Thyroid gland (tissue), 4 donors: Measurements from ENCODE around the gene PROM1. TPM values are rescaled to one million over a fixed set of nuclear protein-coding genes. Genes with fewer than 3 reads are reported as not detected.

Experiments
- DNase-seq, 2 donors: peaks; one replicate each; pipeline ENCODE4 v3.0.0-alpha.2; 2019
- H3K27ac ChIP-seq, 3 donors: fragments of 200-600 bp; sonication (generic); 1 replicate in 2 of 3; 2 replicates in 1 of 3; pipeline ENCODE4 v1.5.1; 2016 to 2019; ENCODE audit warnings: mild to moderate bottlenecking in 1 of 3, moderate library complexity in 1 of 3
- H3K27me3 ChIP-seq: fragments of 200-600 bp; sonication (generic); one replicate; pipeline ENCODE4 v1.5.1; 2019
- H3K36me3 ChIP-seq, 2 donors: fragments of 200-600 bp; sonication (generic); one replicate each; pipeline ENCODE4 v1.5.1; 2016 to 2019
- H3K4me1 ChIP-seq, 2 donors: fragments of 200-600 bp; sonication (generic); one replicate each; pipeline ENCODE4 v1.5.1; 2017 to 2019
- H3K4me3 ChIP-seq, 3 donors: fragments of 200-600 bp; sonication (generic); replicated peaks in 1 of 3; 1 replicate in 2 of 3; 2 replicates in 1 of 3; pipeline ENCODE4 v1.5.1; 2016; ENCODE audit warnings: mild to moderate bottlenecking in 1 of 3
- H3K9me3 ChIP-seq: fragments of 200-600 bp; sonication (generic); one replicate; pipeline ENCODE4 v1.5.1; 2017
- POLR2A ChIP-seq, 2 donors: fragments of 450-650 bp; IDR thresholded peaks; one replicate each; pipeline ENCODE4 v1.6.1; 2017; ENCODE audit warnings: antibody characterized with exemption in 2 of 2, mild to moderate bottlenecking in 2 of 2, moderate library complexity in 1 of 2
- WGBS, 2 donors: methylation state at CpG; one replicate each; pipeline ENCODE4 v1.1.5; 2017; 5-methylcytosine and 5-hydroxymethylcytosine counted together
- intact Hi-C: fragments of 100-400 bp; cut with DNase I; formaldehyde crosslinking; loops from one replicate; pipeline ENCODE4 v1.15.1; 2023
- total RNA-seq, 4 donors: library from RNA; depleted of rRNA; stranded (reverse); fragments of >200 nt; gene quantifications; one replicate each; pipeline ENCODE4 v1.2.3, GENCODE V29; 2016
- TF ChIP-seq, protein P1 (sequence below), 6 experiments: fragments of 200-600 bp in 3 of 6; fragments of 450-650 bp in 3 of 6; sonication (generic) in 3 of 6; IDR thresholded peaks; one replicate each; pipeline ENCODE4 v1.5.1; 2016 to 2019; ENCODE audit warnings: antibody characterized with exemption in 6 of 6, mild to moderate bottlenecking in 2 of 6, inconsistent platforms in 1 of 6, moderate library complexity in 1 of 6

PROM1 gene
- total RNA-seq, 4 donors from 2014 or later: 0.67 to 9.9 (median 2.3) TPM

GRCh38 chr4:15989424-15989823 is 94.4 kb downstream of the PROM1 start:
- H3K36me3 ChIP-seq: no peaks in the 10 kb centered on the region
- H3K4me3 ChIP-seq: no peak overlapping the region
- 42% methylated on average over 6 of the region's 6 CpGs for WGBS, 2 donors
- TF ChIP-seq, protein P1, sequence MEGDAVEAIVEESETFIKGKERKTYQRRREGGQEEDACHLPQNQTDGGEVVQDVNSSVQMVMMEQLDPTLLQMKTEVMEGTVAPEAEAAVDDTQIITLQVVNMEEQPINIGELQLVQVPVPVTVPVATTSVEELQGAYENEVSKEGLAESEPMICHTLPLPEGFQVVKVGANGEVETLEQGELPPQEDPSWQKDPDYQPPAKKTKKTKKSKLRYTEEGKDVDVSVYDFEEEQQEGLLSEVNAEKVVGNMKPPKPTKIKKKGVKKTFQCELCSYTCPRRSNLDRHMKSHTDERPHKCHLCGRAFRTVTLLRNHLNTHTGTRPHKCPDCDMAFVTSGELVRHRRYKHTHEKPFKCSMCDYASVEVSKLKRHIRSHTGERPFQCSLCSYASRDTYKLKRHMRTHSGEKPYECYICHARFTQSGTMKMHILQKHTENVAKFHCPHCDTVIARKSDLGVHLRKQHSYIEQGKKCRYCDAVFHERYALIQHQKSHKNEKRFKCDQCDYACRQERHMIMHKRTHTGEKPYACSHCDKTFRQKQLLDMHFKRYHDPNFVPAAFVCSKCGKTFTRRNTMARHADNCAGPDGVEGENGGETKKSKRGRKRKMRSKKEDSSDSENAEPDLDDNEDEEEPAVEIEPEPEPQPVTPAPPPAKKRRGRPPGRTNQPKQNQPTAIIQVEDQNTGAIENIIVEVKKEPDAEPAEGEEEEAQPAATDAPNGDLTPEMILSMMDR (IDR thresholded peaks at IDR 0.05): no peak
- no peak for TF ChIP-seq POLR2A (IDR thresholded peaks at IDR 0.05)
- no peaks in the 10 kb centered on the region for H3K9me3 ChIP-seq
- H3K27me3 ChIP-seq: no peaks in the 10 kb centered on the region
- no peak for DNase-seq
- peaks cover 5 to 19% of the 10 kb centered on the region in 2 donors for H3K4me1 ChIP-seq
- H3K27ac ChIP-seq: no peak overlapping the region
- intact Hi-C loops: no loop called here

GRCh38 chr4:15988222-15988621 is 95.6 kb downstream of the PROM1 start:
- no peak for DNase-seq
- WGBS, 2 donors: 96 to 100% methylated on average over 1 of the region's 1 CpG

GRCh38 chr4:15986907-15987306 is 96.9 kb downstream of the PROM1 start:
- Histone ChIP-seq H3K36me3 (no peaks in the 10 kb centered on the region), H3K4me3 (no peak overlapping the region), H3K4me1 (peaks cover 5 to 39% of the 10 kb centered on the region in 2 donors), H3K27ac (peak overlapping the region in 1 of 3 donors; percentile 17), H3K9me3 (no peaks in the 10 kb centered on the region), H3K27me3 (no peaks in the 10 kb centered on the region)
- 39 to 47% methylated on average over 5 of the region's 5 CpGs for WGBS, 2 donors
- intact Hi-C loops: no loop called here
- no peak for TF ChIP-seq POLR2A (IDR thresholded peaks at IDR 0.05)
- TF ChIP-seq, protein P1 (IDR thresholded peaks at IDR 0.05): no peak
- peak in 1 of 2 donors; percentile 38 for DNase-seq

More at GRCh38 chr4:15988222-15988621, 95.6 kb downstream of the PROM1 start:
- H3K36me3 ChIP-seq: no peaks in the 10 kb centered on the region
- H3K27ac ChIP-seq: no peak overlapping the region
- H3K4me3 ChIP-seq: no peak overlapping the region
- intact Hi-C loops: no loop called here
- H3K27me3 ChIP-seq: no peaks in the 10 kb centered on the region
- TF ChIP-seq, protein P1 (IDR thresholded peaks at IDR 0.05): no peak
- no peak for TF ChIP-seq POLR2A (IDR thresholded peaks at IDR 0.05)
- H3K9me3 ChIP-seq: no peaks in the 10 kb centered on the region
- H3K4me1 ChIP-seq: peaks cover 5 to 30% of the 10 kb centered on the region in 2 donors

DNA sequence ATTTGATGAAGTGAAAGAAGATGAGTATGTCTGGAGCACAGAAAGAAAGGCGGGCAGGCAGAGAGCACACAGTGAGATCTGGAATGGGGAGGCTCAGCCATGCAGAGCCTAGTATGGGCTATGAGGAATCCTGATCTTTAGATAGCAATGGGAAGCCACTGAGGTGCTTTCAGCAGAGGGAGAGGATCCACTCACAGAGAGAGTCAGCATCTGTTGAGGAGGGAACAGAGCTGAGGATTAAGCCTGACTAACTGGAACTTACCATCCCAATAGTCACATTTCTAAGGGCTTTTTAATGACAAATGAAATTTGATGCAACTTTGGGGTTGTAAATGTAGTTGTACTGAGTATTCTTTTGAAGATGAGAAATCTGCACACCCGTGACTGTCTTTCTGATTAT is 100.2 kb downstream of the PROM1 start:
- peak overlapping the region in 2 of 3 donors; percentile 28 to 35 for H3K27ac ChIP-seq
- WGBS, 2 donors: 90 to 91% methylated on average over 2 of the region's 2 CpGs

DNA sequence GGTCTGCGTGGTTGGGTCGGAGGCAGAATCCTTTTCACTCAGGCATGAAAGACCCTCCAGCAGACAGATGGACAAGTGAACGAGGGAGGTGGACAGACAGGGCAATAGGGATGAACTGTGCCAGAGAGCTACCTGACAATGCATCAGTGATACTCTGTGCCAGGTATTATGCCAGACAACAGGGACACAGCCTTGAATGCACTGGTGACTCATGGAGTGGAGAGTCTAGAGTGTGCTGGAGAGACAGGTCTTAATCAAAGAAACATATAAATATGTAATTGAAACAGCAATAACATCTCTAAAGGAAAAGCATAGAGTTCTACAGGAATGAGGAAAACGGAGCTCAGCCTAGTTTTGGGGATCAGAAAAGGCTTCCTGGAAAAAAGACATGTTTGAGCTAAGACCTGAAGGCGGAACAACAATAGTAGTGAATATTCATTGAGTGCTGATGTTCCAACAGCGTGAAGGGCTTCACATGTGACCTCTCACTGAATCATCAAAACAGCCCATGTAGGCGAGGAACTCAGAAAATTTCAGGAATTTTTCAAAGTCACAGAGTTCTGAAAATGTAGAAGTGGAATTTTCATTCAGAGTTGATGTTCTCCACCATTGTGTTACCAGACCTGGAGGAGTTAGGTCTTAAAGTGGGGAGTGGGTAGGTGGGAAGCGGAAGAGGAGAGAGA is 100.8 kb downstream of the PROM1 start:
- TF ChIP-seq, protein P1 (IDR thresholded peaks at IDR 0.05): no peak
- no peak for TF ChIP-seq POLR2A (IDR thresholded peaks at IDR 0.05)
- Histone ChIP-seq H3K4me3 (no peak overlapping the region), H3K27ac (peak overlapping the region in 2 of 3 donors; percentile 35 to 41), H3K36me3 (no peaks in the 10 kb centered on the region), H3K4me1 (peaks cover 5 to 33% of the 10 kb centered on the region in 2 donors), H3K27me3 (no peaks in the 10 kb centered on the region), H3K9me3 (no peaks in the 10 kb centered on the region)
- peak in 1 of 2 donors; percentile 34 for DNase-seq
- WGBS, 2 donors: 81 to 83% methylated on average over 8 of the region's 8 CpGs
- intact Hi-C loops: no loop called here

More for the DNA sequence above, 100.2 kb downstream of the PROM1 start:
- DNase-seq: no peak
- Histone ChIP-seq H3K36me3 (no peaks in the 10 kb centered on the region), H3K4me3 (no peak overlapping the region), H3K27me3 (no peaks in the 10 kb centered on the region), H3K9me3 (no peaks in the 10 kb centered on the region), H3K4me1 (peaks cover 5 to 33% of the 10 kb centered on the region in 2 donors)
- TF ChIP-seq POLR2A (IDR thresholded peaks at IDR 0.05): no peak
- TF ChIP-seq, protein P1 (IDR thresholded peaks at IDR 0.05): no peak
- intact Hi-C loops: no loop called here
